SHP77 (cell line): ENCODE measurements around the gene TEKT5.
A peak's percentile ranks its signal among the peaks of the same experiment; 100 is the strongest.

Source experiments
- DNase-seq, 2 experiments: peaks; one replicate each; lab custom pipeline; 2025; lab: John Stamatoyannopoulos, UW

The TEKT5 gene

GRCh38 chr16:10609402-10609774 lies 85.3 kb downstream of the TEKT5 start:
- no peak for DNase-seq

- DNase-seq: no peak
These were observed 85.9 kb downstream of the TEKT5 start for GRCh38 chr16:10608687-10609401.

GRCh38 chr16:10607157-10607556 lies 87.6 kb downstream of the TEKT5 start:
- DNase-seq: no peak

- no peak for DNase-seq
These were observed 88.1 kb downstream of the TEKT5 start for GRCh38 chr16:10606607-10607006.

GRCh38 chr16:10605636-10606035 lies 89.1 kb downstream of the TEKT5 start:
- no peak for DNase-seq

- DNase-seq: no peak
These were observed 93.0 kb downstream of the TEKT5 start for GRCh38 chr16:10601444-10602408.

GRCh38 chr16:10600782-10601443 lies 93.8 kb downstream of the TEKT5 start:
- DNase-seq: no peak

- no peak for DNase-seq
These were observed 95.1 kb downstream of the TEKT5 start for GRCh38 chr16:10599626-10600025.

GRCh38 chr16:10598157-10598556 lies 96.6 kb downstream of the TEKT5 start:
- DNase-seq: no peak

GRCh38 chr16:10597187-10597601 lies 97.5 kb downstream of the TEKT5 start:
- DNase-seq: no peak

- DNase-seq: no peak
These were observed 100.3 kb downstream of the TEKT5 start for GRCh38 chr16:10594312-10594950.

- DNase-seq: no peak
These were observed 102.1 kb downstream of the TEKT5 start for GRCh38 chr16:10592611-10593010.

GRCh38 chr16:10590342-10590741 lies 104.4 kb downstream of the TEKT5 start:
- DNase-seq: no peak

- DNase-seq: no peak
These were observed 105.6 kb downstream of the TEKT5 start for GRCh38 chr16:10589109-10589508.

GRCh38 chr16:10587622-10588021 lies 107.1 kb downstream of the TEKT5 start:
- no peak for DNase-seq

GRCh38 chr16:10584981-10585438 lies 109.7 kb downstream of the TEKT5 start:
- no peak for DNase-seq

GRCh38 chr16:10583269-10583668 lies 111.5 kb downstream of the TEKT5 start:
- DNase-seq: no peak

GRCh38 chr16:10581507-10581906 lies 113.2 kb downstream of the TEKT5 start:
- DNase-seq: no peak

- DNase-seq: no peak
These were observed 113.9 kb downstream of the TEKT5 start for GRCh38 chr16:10580883-10581247.

- peak; percentile 16 to 21 for DNase-seq
These were observed 114.5 kb downstream of the TEKT5 start, which contains the start of gene EMP2 for GRCh38 chr16:10579965-10580882. EMP2 (minus strand) TSS chr16:10580598; CDS start chr16:10547617, 32,981 bp downstream.

- DNase-seq: no peak
These were observed 115.2 kb downstream of the TEKT5 start for GRCh38 chr16:10579575-10579964.
